Epithelial cell of esophagus (primary cell): ENCODE results near the gene CAPZB.

Experiments
- DNase-seq: peaks from one replicate; pipeline ENCODE4 v3.0.0; 2010; ENCODE audit warnings: low read depth
- H3K4me3 ChIP-seq: 2 replicates; pipeline ENCODE4 v1.5.1; 2011; ENCODE audit warnings: mild to moderate bottlenecking, low read length, control low read depth
- CTCF ChIP-seq: IDR thresholded peaks from 2 replicates; pipeline ENCODE4 v1.5.1; 2011; ENCODE audit warnings: low read depth, mild to moderate bottlenecking, low read length, control low read depth, inconsistent platforms; ENCODE audit not compliant: insufficient read depth; ENCODE audit errors: missing control alignments

Gene CAPZB

GRCh38 chr1:19407494-19408096 lies 77.7 kb downstream of the CAPZB start:
- no peak for TF ChIP-seq CTCF
- no peak overlapping the region for H3K4me3 ChIP-seq
- no peak for DNase-seq

GRCh38 chr1:19406680-19407079 lies 78.7 kb downstream of the CAPZB start:
- DNase-seq = no peak
- no peak overlapping the region for H3K4me3 ChIP-seq
- TF ChIP-seq CTCF = no peak

GRCh38 chr1:19405761-19406487 lies 79.4 kb downstream of the CAPZB start:
- no peak for TF ChIP-seq CTCF
- no peak for DNase-seq
- no peak overlapping the region for H3K4me3 ChIP-seq

GRCh38 chr1:19405195-19405760 lies 80.1 kb downstream of the CAPZB start:
- H3K4me3 ChIP-seq = no peak overlapping the region
- TF ChIP-seq CTCF = peak; percentile 26
- DNase-seq = no peak

- no peak for TF ChIP-seq CTCF
- no peak overlapping the region for H3K4me3 ChIP-seq
- no peak for DNase-seq
These were observed 80.6 kb downstream of the CAPZB start for GRCh38 chr1:19404748-19405147.

- H3K4me3 ChIP-seq = no peak overlapping the region
- TF ChIP-seq CTCF = no peak
- DNase-seq = no peak
These were observed 82.1 kb downstream of the CAPZB start for GRCh38 chr1:19403256-19403655.
